CD4-positive, alpha-beta T cell (primary cell): ENCODE measurements around the gene SPDEF. TPM values are rescaled to one million over a fixed set of nuclear protein-coding genes. Genes with fewer than 3 reads are reported as not detected.

ENCODE experiments used
- ATAC-seq: fragments of 200-7000 bp; cut with Tn5 transposase; one replicate; pipeline ENCODE4 v1.10.0; 2022; ENCODE audit warnings: mild to moderate bottlenecking; ENCODE audit not compliant: poor library complexity
- CTCF ChIA-PET: fragments of 350-600 bp; sonication (Branson Sonifier 250); formaldehyde crosslinking; loops from one replicate; lab custom pipeline; 2021; ENCODE audit warnings: antibody characterized with exemption, inconsistent platforms; lab: Charles Lee
- POLR2A ChIA-PET: fragments of 350-600 bp; sonication (Branson Sonifier 250); formaldehyde crosslinking; loops from one replicate; lab custom pipeline; 2021; ENCODE audit warnings: antibody characterized with exemption, inconsistent platforms; lab: Charles Lee
- DNase-seq, 14 experiments: peaks; one replicate each; pipeline ENCODE4 v3.0.0-alpha.2; 2013 to 2020; ENCODE audit warnings: mixed read lengths in 2 of 14
- H3K27ac ChIP-seq, 2 donors: one replicate each; pipeline versions ENCODE4 v1.5.1 to v1.7.0; 2013; ENCODE audit warnings: low read length in 2 of 2, low read depth in 1 of 2, mild to moderate bottlenecking in 1 of 2
- H3K27me3 ChIP-seq, 2 experiments: 1 replicate in 1 of 2; 2 replicates in 1 of 2; pipeline versions ENCODE4 v1.6.1 to v1.7.0; 2013; ENCODE audit warnings: low read length in 2 of 2, control low read depth in 1 of 2, mild to moderate bottlenecking in 1 of 2, moderate library complexity in 1 of 2; ENCODE audit not compliant: insufficient read depth in 2 of 2, control insufficient read depth in 1 of 2
- H3K36me3 ChIP-seq: one replicate; pipeline ENCODE4 v1.6.1; 2013; ENCODE audit warnings: low read length, control low read depth; ENCODE audit not compliant: insufficient read depth
- H3K4me1 ChIP-seq: one replicate; pipeline ENCODE4 v1.6.1; 2013; ENCODE audit warnings: low read length, control low read depth; ENCODE audit not compliant: insufficient read depth
- H3K4me3 ChIP-seq: one replicate; pipeline ENCODE4 v1.5.1; 2013; ENCODE audit warnings: mild to moderate bottlenecking, low read length, moderate library complexity
- H3K9me3 ChIP-seq, 2 experiments: 1 replicate in 1 of 2; 2 replicates in 1 of 2; pipeline versions ENCODE4 v1.6.1 to v1.7.0; 2013; ENCODE audit warnings: low read length in 2 of 2, mild to moderate bottlenecking in 2 of 2, control low read depth in 1 of 2, moderate library complexity in 1 of 2; ENCODE audit not compliant: control insufficient read depth in 1 of 2, insufficient read depth in 1 of 2
- H3K27ac Mint-ChIP-seq: one replicate; pipeline ENCODE4 v1.8.0; 2020; ENCODE audit warnings: mixed read lengths
- H3K27me3 Mint-ChIP-seq: one replicate; pipeline ENCODE4 v1.8.0; 2021; ENCODE audit warnings: mixed read lengths
- H3K36me3 Mint-ChIP-seq: one replicate; pipeline ENCODE4 v1.8.0; 2021; ENCODE audit warnings: low read depth, mixed read lengths
- H3K4me1 Mint-ChIP-seq: one replicate; pipeline ENCODE4 v1.8.0; 2021; ENCODE audit warnings: low read depth, mixed read lengths
- H3K4me3 Mint-ChIP-seq: one replicate; pipeline ENCODE4 v1.8.0; 2020; ENCODE audit warnings: mild to moderate bottlenecking, mixed read lengths
- H3K9me3 Mint-ChIP-seq: one replicate; pipeline ENCODE4 v1.8.0; 2020; ENCODE audit warnings: mixed read lengths
- intact Hi-C, 2 experiments: fragments of 100-400 bp; cut with DNase I in 1 of 2; cut with micrococcal nuclease in 1 of 2; formaldehyde crosslinking; loops; one replicate each; pipeline versions ENCODE4 v1.15.1 to v1.9.0; 2023 to 2025; cut with DNase I, micrococcal nuclease
- total RNA-seq, 174 experiments: library from RNA in 2 of 174; stranded (reverse) in 2 of 174; gene quantifications; one replicate each; pipeline ENCODE4 v1.2.3 and lab custom pipeline; 2021 to 2026
- TF ChIP-seq, protein P1 (sequence below): fragments of 200-600 bp; IDR thresholded peaks from one replicate; pipeline ENCODE4 v1.8.0; 2022; ENCODE audit warnings: antibody characterized with exemption, mild to moderate bottlenecking

Gene SPDEF
- total RNA-seq, 2 experiments from 2014 or later: 0.17 to 0.36 TPM

DNA sequence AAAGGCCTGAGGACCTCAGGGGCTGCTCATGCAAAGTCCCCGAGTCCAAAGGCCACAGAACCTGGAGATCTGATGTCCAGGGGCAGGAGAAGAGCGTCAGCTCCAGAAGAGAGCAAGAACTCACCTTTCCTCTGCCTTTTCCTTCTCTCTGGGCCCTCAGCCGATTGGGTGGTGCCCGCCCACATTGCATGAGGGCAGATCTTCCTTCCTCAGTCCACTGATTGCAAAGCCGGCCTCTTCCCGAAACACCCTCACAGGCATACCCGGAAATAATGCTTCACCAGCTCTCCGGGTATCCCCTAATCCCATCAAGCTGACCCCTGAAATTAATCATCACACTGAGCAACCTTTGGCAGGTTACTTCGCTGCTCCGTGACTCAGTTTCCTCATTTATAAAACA is 33.4 kb downstream of the SPDEF start:
- ChIA-PET POLR2A (interaction anchor here (0.6 kb wide), 1 partner anchor 969 kb away, joined by 3 read pairs; no protein-coding TSS in a partner anchor), CTCF (no interaction called here)
- ATAC-seq: no peak
- peaks cover 15% of the 10 kb centered on the region for H3K4me1 ChIP-seq
- Mint-ChIP-seq H3K27ac (no peak overlapping the region), H3K9me3 (no peaks in the 10 kb centered on the region), H3K4me3 (no peak overlapping the region), H3K27me3 (no peaks in the 10 kb centered on the region), H3K4me1 (peaks cover 10% of the 10 kb centered on the region), H3K36me3 (no peaks in the 10 kb centered on the region)
- H3K27ac ChIP-seq: no peak overlapping the region
- no peak for DNase-seq
- intact Hi-C loops: loop anchor here in 1 of 2 experiments (10.0 kb wide), 3 partner anchors 172 to 738 kb away; partner anchors contain the start of genes BLTP3A, ILRUN and LEMD2
- H3K4me3 ChIP-seq: no peak overlapping the region
- no peaks in the 10 kb centered on the region for H3K36me3 ChIP-seq
- no peaks in the 10 kb centered on the region for H3K27me3 ChIP-seq
- no peaks in the 10 kb centered on the region for H3K9me3 ChIP-seq
- TF ChIP-seq, protein P1, sequence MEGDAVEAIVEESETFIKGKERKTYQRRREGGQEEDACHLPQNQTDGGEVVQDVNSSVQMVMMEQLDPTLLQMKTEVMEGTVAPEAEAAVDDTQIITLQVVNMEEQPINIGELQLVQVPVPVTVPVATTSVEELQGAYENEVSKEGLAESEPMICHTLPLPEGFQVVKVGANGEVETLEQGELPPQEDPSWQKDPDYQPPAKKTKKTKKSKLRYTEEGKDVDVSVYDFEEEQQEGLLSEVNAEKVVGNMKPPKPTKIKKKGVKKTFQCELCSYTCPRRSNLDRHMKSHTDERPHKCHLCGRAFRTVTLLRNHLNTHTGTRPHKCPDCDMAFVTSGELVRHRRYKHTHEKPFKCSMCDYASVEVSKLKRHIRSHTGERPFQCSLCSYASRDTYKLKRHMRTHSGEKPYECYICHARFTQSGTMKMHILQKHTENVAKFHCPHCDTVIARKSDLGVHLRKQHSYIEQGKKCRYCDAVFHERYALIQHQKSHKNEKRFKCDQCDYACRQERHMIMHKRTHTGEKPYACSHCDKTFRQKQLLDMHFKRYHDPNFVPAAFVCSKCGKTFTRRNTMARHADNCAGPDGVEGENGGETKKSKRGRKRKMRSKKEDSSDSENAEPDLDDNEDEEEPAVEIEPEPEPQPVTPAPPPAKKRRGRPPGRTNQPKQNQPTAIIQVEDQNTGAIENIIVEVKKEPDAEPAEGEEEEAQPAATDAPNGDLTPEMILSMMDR: no peak

DNA sequence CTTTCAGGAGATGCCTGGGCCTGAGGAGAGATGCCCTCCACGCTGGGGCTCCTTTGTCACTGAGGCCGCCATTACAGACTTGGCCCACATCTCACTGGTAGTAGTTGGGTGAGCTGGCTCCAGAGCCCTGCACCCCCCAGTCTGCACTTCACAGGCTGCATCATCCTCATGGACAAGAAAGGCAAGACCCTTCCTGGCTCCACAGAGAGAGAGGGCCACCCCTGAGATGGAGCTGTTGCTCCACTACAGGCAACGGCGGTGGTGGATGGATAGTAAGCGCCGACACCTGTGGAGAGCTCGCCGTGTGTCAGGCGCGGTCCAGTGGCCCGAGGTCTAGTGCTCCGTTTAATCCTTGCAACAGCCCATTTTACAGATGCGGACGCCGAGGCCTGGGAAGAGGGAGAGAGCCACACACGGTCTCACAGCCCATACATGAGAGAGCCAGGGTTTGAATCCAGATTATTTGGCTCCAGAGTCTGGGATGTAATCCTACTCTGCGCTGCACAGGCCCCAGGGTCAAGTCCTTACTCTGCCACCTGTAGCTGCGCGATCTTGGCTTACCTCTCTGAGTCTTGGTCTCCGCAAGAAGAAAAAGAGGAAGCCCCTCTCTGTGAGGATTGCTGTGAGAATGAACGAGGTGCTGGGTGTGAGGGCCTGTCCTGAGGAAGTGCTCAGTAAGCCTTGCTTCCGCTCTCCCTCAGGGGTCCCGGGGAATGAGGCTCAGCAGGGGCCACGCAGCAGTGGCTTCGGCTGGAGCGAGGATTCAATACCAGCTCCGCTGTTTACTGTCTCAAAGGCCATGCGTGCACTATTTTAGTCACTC is 34.5 kb downstream of the SPDEF start:
- Mint-ChIP-seq H3K4me1 (no peaks in the 10 kb centered on the region), H3K27me3 (no peaks in the 10 kb centered on the region), H3K9me3 (no peaks in the 10 kb centered on the region), H3K27ac (no peak overlapping the region), H3K36me3 (no peaks in the 10 kb centered on the region), H3K4me3 (no peak overlapping the region)
- DNase-seq (no peak), ATAC-seq (no peak)
- Histone ChIP-seq H3K4me3 (no peak overlapping the region), H3K27me3 (no peaks in the 10 kb centered on the region), H3K9me3 (no peaks in the 10 kb centered on the region), H3K4me1 (peaks cover 7% of the 10 kb centered on the region), H3K36me3 (no peaks in the 10 kb centered on the region), H3K27ac (no peak overlapping the region)
- ChIA-PET POLR2A (no interaction called here), CTCF (no interaction called here)
- TF ChIP-seq, protein P1: no peak
- intact Hi-C loops: loop anchor here in 1 of 2 experiments (10.0 kb wide), 3 partner anchors 173 to 737 kb away; partner anchors contain the start of genes BLTP3A, ILRUN and LEMD2

DNA sequence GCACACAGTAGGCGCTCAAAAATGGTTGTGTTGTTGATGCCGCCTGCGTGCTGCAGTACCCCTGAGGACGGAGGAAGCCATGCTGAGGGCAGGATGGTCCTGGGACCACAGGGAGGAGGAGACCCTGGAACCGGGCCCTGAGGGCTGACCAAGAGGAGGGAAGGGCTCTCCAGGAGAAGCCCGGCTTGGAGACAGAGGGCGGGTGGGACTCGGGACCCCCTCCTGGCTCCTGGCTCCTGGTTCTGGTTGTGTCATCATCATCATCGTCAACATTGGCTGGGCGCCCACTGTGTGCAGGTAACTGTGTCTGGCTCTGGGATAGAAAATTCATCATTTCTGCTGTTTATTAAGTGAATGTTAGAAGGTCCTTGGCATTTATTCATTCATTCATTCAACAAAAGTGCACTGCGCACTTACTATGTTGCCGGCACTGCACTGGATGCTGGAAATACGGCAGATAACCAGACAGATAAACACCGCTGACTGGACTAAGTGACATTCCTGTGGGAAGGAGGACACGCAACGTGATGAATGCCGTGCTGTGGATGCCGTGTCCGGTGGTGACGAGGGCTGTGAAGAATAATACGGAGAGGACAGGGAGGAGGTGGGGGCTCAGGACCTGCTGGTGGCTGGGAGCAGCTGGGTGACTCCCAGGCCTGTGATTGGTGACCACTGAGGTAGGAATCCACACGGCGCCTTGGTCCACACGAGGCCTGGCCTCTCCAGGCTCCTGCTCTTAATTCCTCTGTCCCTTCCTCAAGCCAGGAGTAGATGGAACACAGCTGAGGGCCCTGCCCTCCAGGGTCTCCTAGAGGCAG is 35.3 kb downstream of the SPDEF start:
- POLR2A ChIA-PET: no interaction called here
- no peak for ATAC-seq
- no peak overlapping the region for H3K4me3 ChIP-seq
- H3K27me3 ChIP-seq: no peaks in the 10 kb centered on the region
- Mint-ChIP-seq H3K27ac (no peak overlapping the region), H3K27me3 (no peaks in the 10 kb centered on the region), H3K36me3 (no peaks in the 10 kb centered on the region), H3K9me3 (no peaks in the 10 kb centered on the region), H3K4me1 (no peaks in the 10 kb centered on the region), H3K4me3 (no peak overlapping the region)
- H3K36me3 ChIP-seq: no peaks in the 10 kb centered on the region
- no peak overlapping the region for H3K27ac ChIP-seq
- H3K9me3 ChIP-seq: no peaks in the 10 kb centered on the region
- CTCF ChIA-PET: no interaction called here
- H3K4me1 ChIP-seq: no peaks in the 10 kb centered on the region
- TF ChIP-seq, protein P1: no peak
- no peak for DNase-seq
- intact Hi-C loops: loop anchor here in 1 of 2 experiments (10.0 kb wide), 3 partner anchors 174 to 736 kb away; partner anchors contain the start of genes BLTP3A, ILRUN and LEMD2
